Lower leg skin (tissue), 4 donors: Measurements from ENCODE around the gene OR4L1. TPM values are rescaled to one million over a fixed set of nuclear protein-coding genes. Genes with fewer than 3 reads are reported as not detected.
"Not testable (repeated sequence)": the region's sequence is repeated elsewhere in the genome, so short reads cannot be mapped to it uniquely, and the experiment has no call there.

ENCODE experiments used
- DNase-seq, 2 donors: peaks; one replicate each; pipeline ENCODE4 v3.0.0-alpha.2; 2019; ENCODE audit warnings: low spot score in 2 of 2
- H3K4me3 ChIP-seq: fragments of 200-600 bp; sonication (generic); 2 replicates; pipeline ENCODE4 v1.5.1; 2017; ENCODE audit warnings: mild to moderate bottlenecking, low read depth; ENCODE audit not compliant: poor library complexity, severe bottlenecking
- CTCF ChIP-seq, 3 donors: fragments of 450-650 bp; IDR thresholded peaks; one replicate each; pipeline ENCODE4 v1.5.1; 2016; ENCODE audit warnings: antibody characterized with exemption in 3 of 3, mild to moderate bottlenecking in 3 of 3, moderate library complexity in 2 of 3
- POLR2A ChIP-seq, 2 donors: fragments of 450-650 bp; IDR thresholded peaks; one replicate each; pipeline ENCODE4 v1.6.1; 2016 to 2017; ENCODE audit warnings: antibody characterized with exemption in 2 of 2, mild to moderate bottlenecking in 1 of 2, moderate library complexity in 1 of 2
- WGBS, 2 donors: methylation state at CpG; one replicate each; pipeline ENCODE4 v1.1.5; 2018; 5-methylcytosine and 5-hydroxymethylcytosine counted together
- intact Hi-C: fragments of 100-400 bp; cut with DNase I; formaldehyde crosslinking; loops from one replicate; pipeline ENCODE4 v1.15.0; 2023; ENCODE audit warnings: low total_unique reads
- total RNA-seq, 4 donors: library from RNA; depleted of rRNA; stranded (reverse); fragments of >200 nt; gene quantifications; one replicate each; pipeline ENCODE4 v1.1.0, GENCODE V29; 2016

The OR4L1 gene
- total RNA-seq, 4 donors from 2014 or later: not detected

GRCh38 chr14:20044243-20044642 is 15.6 kb upstream of the OR4L1 start:
- no peak overlapping the region for H3K4me3 ChIP-seq
- DNase-seq: no peak
- no peak for TF ChIP-seq POLR2A (IDR thresholded peaks at IDR 0.05)
- TF ChIP-seq CTCF (IDR thresholded peaks at IDR 0.05): no peak
- WGBS, 2 donors: 80 to 93% methylated on average over 4 to 5 of the region's 5 CpGs
- intact Hi-C loops: no loop called here

- WGBS, 2 donors: 53 to 69% methylated on average over 1 of the region's 1 CpG
- no peak for DNase-seq
- intact Hi-C loops: no loop called here
- H3K4me3 ChIP-seq: no peak overlapping the region
- TF ChIP-seq CTCF (IDR thresholded peaks at IDR 0.05) (no peak), POLR2A (IDR thresholded peaks at IDR 0.05) (no peak)
These were observed 11.6 kb upstream of the OR4L1 start for GRCh38 chr14:20048202-20048601.

- WGBS, 2 donors: 21 to 24% methylated on average over 4 of the region's 4 CpGs
- no peak for DNase-seq
- intact Hi-C loops: no loop called here
- no peak overlapping the region for H3K4me3 ChIP-seq
- TF ChIP-seq POLR2A (IDR thresholded peaks at IDR 0.05) (no peak), CTCF (IDR thresholded peaks at IDR 0.05) (no peak)
These were observed 32.2 kb downstream of the OR4L1 start for GRCh38 chr14:20092050-20092449.

DNA sequence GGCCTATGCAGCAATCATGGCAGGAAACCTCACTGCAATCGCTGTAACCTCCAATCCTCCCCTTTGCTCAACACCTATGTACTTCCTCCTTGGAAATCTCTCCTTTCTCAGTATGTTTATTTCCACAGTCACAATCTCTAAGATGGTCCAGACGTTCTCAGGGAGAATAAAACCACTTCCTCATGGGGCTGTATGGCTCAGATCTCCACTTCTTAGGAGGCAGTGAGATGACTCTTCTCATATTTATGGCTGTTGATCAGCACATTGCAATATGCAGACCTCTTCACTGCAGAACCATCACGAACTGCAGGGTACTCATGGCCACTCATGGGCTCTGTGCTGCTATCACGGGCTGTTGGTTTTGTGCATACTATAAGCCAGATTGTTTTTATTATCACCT is 33.6 kb downstream of the OR4L1 start:
- intact Hi-C loops: no loop called here
- 25 to 32% methylated on average over 4 of the region's 4 CpGs for whole genome bisulfite sequencing, 2 donors
- no peak for DNase-seq
- no peak overlapping the region for H3K4me3 ChIP-seq
- TF ChIP-seq POLR2A (IDR thresholded peaks at IDR 0.05) (no peak), CTCF (IDR thresholded peaks at IDR 0.05) (no peak)

DNA sequence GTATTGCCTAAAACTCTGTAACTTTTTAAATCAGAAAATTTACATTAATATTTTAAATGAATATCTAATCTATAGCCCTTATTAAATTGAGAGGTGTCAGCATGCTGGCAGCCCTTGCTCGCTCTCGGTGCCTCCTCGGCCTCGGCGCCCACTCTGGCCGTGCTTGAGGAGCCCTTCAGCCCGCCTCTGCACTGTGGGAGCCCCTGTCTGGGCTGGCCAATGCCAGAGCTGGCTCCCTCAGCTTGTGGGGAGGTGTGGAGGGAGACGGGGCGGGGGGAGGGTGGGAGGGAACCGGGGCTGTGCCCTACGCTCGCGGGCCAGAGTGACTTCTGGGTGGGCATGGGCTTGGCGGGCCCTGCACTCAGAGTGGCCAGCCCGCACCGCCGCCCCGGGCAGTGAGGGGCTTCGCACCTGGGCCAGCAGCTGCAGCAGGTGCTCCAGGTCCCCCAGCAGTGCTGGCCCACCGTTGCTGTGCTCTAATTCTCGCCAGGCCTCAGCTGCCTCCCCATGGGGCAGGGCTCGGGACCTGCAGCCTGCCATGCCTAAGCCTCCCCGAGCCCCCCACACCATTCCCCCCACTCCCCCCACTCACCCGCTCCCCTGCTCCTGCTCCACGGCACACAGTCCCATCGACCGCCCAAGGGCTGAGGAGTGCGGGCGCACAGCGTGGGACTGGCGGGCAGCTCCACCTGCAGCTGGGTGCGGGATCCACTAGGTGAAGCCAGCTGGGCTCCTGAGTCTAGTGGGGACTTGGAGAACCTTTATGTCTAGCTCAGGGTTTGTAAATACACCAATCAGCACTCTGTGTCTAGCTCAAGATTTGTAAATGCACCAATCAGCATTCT is 39.3 kb downstream of the OR4L1 start:
- intact Hi-C loops, H3K4me3 ChIP-seq, DNase-seq: not testable (repeated sequence)
- WGBS, 2 donors: 88 to 91% methylated on average over 21 to 25 of the region's 32 CpGs

GRCh38 chr14:20110438-20110837 is 50.6 kb downstream of the OR4L1 start, which contains the start of gene OR4K17:
Gene OR4K17 (plus strand): TSS chr14:20110739. CDS start chr14:20117500, 6,761 bp downstream.
- intact Hi-C loops: no loop called here
- no peak for DNase-seq
- H3K4me3 ChIP-seq: no peak within 1 kb of the TSS
- WGBS, 2 donors: 51 to 58% methylated on average over 3 of the region's 3 CpGs
- TF ChIP-seq CTCF (IDR thresholded peaks at IDR 0.05) (no peak), POLR2A (IDR thresholded peaks at IDR 0.05) (no peak)

Other genes starting within 250 kb of the OR4L1 start
- not detected for gene OR4K2, start 184.9 kb upstream of the OR4L1 start, total RNA-seq
- not detected for gene OR4K5, start 139.4 kb upstream of the OR4L1 start, total RNA-seq
- not detected for gene OR4K1, start 129.1 kb upstream of the OR4L1 start, total RNA-seq
- gene OR4K15, start 84.5 kb upstream of the OR4L1 start, total RNA-seq: not detected
- not detected for gene OR4Q2, start 57.9 kb upstream of the OR4L1 start, total RNA-seq
- gene OR4K14, start 40.7 kb upstream of the OR4L1 start, total RNA-seq: not detected
- gene OR4K13, start 24.0 kb upstream of the OR4L1 start, total RNA-seq: not detected
- not detected for gene OR4K17, start 50.7 kb downstream of the OR4L1 start, total RNA-seq
- not detected for gene OR4N5, start 78.8 kb downstream of the OR4L1 start, total RNA-seq
- gene OR11G2, start 130.9 kb downstream of the OR4L1 start, total RNA-seq: not detected
- gene OR11H6, start 163.7 kb downstream of the OR4L1 start, total RNA-seq: not detected
- gene OR11H7, start 168.9 kb downstream of the OR4L1 start, total RNA-seq: not detected
- gene OR11H4, start 179.2 kb downstream of the OR4L1 start, total RNA-seq: not detected
- 10 to 100 TPM in 3 of 4 donors, 1 to 10 TPM in 1; 8.3 to 23.9 (median 13.8) TPM for gene TTC5, start 245.9 kb downstream of the OR4L1 start, total RNA-seq